Fibroblast of skin of abdomen (primary cell): ENCODE results near the gene HOXB6.
A peak's percentile ranks its signal among the peaks of the same experiment; 100 is the strongest.

Experiments
- DNase-seq: peaks from one replicate; pipeline ENCODE4 v3.0.0-alpha.2; 2013

The HOXB6 gene

DNA sequence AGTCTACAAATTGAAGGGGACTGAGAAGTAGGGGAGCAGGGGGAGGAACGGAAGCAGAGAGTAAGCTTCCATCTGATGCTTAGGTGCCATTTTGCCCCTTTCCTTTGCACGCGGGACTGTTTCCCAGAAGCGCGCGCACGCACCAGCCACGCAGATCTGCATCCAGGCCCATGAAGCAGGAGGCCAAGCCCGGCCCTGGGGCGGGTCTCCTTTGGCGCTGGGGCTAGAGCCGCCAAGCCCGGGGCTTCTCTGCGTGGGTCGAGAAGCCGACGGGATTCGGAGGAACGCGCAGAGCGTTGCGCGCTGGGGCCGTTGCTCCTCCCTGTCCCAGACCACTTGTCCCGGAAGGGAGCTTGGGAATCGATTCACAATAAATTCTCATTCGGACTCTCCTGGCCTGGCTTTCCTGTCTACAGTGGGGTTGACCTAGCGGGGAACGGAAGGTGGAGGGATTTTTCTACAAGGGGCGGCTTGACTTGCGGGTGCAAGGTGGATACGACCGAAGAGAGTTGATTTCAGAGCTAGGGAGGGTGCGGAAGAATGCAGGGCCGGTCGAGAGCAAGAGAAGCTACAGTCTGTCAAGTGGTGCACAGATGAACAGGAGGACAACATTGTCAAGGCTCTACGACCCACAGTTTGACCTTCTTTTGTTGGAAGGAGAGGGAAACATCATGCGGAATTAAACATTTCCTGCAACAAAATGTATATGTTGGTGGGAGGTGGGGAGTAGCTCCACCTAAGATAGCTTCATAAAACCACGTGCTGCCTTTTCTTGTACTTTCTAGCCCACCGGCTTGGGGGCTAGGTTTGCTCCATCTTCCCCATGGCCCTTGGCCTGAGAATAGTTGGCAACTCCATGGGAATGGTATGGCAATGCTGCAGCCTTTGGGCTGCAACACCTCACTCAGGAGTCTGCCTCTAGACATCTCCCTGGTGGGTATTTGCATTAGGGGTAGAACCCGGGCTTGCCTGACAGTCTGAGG is 16.9 kb upstream of the HOXB6 start:
- no peak for DNase-seq

DNA sequence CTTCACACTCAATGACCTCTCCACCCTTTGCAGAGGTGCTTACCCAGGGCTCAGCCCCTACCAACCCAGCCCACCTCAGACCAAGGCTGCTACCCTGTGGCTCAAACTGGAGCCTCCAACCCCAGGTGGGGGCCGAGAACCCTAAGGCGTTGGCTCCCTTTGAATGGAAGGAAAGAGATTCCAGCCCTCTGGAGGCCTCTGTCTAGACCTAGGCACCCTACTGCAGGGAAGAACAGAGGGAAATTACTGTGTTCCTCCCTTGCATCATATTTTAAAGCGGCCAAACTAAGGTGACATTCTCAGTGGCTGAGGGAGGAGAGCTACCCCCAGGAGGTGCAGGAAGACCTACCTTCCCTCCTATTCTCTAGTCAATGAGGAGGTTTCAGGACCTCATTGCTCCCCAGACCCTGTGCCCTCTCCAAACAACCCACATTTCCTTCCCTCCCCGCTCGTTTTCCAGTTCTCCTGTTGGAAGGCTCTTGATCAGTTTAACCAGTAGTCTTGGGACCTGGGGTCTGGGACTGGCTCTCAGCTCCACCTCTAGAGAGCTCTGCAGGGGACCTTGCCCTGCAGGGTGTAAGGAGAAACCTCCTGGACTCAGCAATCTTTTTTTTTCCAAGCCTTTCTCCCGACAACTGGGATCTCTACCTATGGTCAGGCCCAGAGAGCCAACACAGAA is 15.8 kb upstream of the HOXB6 start:
- no peak for DNase-seq

DNA sequence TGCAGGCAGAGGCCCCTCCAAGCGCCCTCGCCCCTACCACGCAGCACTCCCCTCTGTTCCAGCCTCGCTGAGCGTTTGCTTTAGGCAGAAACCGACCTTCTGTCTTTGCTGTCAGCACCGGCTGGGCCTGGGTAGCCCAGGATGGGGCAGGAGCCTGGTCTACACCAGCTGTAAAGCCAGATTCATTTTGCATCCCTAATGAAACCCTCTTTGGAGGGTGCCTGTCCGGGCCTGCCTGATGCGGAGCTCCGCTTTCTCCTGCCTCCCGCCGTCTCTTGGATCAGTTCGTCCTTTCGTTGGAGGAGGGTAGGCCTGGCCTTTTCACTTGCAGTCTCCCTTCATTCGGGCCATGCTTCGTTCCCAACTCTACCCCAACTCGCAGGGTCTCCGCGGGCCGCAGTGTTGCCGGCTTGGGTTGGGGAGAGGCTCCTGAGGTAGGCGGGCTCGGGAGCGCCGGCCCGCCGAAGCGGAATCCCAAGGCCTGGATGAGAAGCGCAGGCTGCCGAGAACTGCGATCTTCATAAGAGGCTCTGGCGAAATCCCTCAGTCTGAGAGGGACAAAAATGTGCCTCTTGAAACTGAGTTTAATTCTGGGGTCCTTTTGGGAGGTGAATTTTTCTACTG is 15.2 kb upstream of the HOXB6 start:
- DNase-seq, result no peak

DNA sequence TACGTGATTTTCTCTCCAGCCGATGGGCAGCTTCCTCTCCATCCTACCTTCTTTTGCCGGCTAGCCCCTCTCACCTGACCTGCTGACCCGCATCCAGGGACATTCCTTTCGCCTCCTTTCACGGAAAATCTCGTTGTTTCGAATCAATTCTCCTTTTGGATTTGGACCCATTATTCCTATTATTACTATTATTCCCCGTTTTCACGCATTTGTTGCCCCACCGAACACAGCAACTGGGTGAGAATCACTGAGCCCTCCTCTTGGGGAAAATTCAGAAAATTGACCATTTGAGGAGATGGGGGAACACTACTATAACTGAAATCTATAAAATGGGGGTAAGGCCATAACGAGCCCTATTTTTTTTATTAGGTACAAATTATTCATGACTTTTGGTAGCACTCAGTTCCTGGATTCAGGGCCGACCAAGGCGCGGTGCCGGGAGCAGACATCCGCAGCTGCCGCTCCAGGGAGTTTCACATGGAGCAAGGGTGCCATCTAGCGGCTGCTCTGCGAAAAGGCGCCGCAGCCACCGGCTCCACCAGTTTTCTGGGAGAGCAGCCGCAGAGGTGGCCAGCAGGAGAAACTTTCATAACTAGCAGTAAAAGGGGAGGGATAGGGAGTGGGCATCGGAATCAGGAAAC is 13.6 kb upstream of the HOXB6 start:
- peak; percentile 83 for DNase-seq

DNA sequence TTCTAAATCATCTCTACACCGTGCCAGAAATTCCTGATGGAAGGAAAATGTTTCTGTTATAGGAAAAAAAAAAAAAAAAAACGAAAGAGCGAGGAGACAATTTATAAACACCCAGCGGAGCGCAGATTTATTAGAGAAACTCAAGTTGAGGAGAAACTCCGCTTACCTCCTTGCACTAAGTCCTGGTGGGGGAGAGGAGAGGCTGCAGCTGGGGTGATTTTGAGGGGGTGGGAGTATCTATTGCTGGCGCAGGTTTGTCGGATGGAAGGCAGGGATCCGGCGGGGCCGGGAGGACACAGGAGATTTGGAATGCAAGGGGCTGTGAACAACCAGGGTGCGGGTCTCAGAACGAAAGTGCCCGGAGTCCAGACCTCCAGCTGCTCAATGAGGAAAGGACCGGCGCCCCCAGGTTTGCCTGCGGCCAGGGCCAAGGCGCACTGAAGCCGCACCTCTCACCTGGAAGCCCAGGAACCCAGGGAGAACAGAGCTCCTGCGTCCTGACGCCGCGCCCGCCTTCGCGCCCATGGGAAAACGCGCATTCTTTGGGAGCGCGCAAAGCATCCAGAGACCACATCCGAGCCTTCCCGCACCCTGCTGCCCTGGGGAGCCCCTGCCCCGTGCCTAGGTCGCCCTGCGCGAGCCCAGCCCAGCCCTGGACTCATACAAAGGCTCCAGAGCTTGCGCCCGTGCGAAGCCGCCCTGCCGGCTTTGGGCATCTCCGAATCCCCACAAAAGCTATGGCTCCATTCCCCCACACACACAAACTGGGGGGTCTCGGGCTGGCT is 12.9 kb upstream of the HOXB6 start:
- no peak for DNase-seq

DNA sequence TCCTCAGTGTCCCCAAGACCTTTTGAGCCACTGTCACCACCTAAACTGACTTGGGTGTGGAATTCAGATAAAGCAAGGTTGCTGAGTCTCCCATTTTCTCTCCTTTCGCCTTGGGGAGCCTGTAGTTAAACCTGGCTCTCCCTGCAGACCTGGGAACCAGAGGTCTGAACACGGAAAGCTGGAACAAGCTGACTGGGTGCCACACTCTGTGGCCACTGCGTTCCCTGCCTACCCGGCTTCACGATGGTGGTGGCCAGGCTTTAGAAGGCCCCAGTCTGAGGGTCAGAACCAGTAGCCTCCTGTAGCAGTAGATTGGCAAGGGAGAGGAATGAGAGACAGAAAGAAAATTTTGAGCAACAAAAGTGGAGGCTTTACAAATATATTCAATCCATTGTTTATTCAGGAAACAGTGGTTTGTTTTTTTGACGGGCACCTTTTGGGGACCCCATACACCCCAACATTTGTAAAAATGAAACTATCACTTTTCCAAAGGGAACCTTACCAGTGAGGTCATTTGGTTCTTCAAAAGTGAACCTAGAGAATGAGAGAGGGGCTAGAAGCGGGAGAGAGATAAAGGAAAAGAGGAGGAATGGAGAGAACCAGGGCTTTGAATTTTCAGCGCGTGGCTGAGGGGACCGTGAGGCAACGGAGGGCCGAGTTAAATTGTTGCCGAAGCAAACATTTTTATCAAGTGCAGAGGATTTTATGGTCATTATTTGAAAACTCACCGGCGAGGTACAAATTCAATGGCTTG is 12.1 kb upstream of the HOXB6 start:
- DNase-seq, result no peak

DNA sequence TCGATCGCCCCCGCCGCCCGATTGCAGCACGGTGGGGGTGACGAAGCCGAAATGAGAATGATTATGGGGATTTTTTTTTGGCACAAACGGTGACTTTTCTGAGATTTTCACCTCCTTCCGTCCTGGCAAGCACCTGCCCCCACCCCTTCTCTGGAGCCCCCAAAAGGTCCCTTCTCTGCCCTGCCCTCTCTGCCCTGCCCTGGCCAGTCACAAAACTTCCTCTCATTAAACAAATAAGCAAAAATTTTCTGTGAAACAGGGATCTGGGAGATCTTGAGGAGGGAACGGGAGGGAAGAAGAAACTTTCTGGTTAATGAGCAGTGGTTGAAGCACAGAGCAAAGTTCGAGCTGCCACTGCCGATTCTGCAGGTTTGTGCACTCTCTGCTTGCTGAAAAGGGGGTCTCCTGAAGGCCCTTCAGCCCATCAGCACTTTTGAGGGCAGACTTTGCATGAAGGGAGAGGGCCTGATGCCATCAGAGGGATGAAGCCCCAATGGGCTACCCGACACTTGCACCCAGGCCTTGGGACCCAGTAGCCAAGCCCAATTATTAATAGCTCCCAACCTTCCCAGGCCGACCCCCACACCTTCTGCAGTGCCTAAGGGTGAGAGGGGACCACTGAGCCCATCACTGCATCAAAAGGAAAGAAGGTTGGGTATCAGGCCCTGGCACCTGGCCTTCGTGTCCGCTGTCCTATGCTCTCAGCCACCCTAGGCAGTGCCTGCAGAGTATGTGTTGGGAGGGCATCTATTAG is 11.4 kb upstream of the HOXB6 start:
- DNase-seq, result no peak

DNA sequence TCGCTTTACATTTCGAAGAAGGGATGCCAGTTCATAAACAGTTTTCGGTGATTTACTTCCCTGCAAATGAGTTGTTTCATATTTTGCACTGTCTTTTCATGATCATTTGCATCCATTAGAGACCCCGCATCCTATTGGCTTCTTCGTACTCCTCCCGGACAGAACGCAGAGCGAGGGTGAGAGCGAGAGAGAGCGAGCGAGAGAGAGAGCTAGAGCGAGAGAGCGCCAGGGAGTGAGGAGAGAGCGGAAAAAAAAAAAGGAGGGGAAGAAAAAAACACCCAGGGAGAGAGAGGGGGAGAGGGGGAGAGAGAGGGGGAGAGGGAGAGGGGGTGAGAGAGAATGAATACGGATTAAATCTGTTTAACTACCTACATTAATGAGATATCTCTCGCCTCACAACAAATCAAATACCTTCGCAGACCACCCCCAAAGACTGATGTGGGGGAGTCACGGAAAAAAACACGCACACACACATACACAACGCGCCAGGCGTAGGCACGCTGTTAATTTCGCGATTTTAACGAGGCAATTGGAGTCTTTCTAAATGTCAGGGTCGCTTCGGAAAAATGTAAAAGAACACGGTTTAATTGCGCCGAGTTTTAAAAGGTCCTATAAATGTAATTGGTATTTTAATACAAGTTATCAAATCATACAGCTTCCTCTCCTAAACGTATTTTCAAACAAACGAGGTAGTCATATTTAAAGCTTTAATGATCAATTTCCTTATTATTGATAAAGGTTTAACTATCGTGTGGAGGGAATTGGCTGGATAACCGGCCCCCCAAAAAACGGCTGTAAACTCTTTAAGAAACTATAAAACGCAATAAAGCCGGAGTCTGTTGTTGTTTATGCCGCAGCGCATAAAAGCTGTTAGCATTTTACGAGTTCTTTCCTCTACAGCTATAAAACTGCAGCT is 10.5 kb upstream of the HOXB6 start, which contains the start of gene HOXB8:
Gene HOXB8, minus strand, starts transcription at position 246 of the 916 bp plus-strand sequence. CDS start 588 bp downstream, outside the sequence.
- peak; percentile 67 for DNase-seq

DNA sequence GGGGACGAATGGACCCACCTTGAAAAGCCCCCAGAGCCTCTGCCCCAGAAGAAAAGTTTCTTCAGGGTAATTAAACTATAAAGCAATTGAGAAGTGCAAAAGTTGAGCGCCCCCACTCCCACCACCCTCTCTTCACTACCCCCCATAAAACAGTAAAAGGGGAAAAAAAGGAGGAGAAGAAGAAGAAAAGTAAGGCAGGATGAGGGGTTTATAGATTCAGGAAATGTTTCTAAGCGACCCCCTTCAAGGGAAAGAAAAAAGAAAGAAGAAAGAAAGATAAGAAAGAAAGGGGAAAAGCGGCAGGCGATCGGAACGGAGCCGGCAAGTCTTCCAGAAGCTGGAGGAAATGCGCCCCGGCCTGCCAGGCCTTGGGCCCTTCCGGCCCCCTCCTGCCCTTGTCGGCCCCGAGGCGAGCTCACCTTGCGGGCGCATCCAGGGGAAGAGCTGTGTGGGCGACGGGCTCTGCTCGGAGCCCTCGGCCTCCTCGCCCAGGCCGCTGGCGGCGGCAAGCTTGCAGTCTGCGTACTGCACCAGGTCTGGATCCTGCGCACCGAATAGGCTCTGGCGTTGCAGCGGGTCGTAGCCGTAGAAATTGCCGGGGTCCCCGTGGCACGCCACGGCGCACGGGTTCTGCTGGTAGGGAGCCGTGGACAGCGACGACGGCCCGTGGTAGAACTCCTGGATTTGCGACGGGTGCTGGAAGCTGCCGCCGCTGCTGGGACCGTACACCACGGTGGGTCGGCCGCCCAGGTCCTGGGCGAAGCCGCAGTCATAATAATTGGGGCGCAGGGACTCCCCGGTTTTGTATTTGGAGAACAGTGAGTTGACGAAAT is 9.3 kb upstream of the HOXB6 start:
- DNase-seq, result no peak

DNA sequence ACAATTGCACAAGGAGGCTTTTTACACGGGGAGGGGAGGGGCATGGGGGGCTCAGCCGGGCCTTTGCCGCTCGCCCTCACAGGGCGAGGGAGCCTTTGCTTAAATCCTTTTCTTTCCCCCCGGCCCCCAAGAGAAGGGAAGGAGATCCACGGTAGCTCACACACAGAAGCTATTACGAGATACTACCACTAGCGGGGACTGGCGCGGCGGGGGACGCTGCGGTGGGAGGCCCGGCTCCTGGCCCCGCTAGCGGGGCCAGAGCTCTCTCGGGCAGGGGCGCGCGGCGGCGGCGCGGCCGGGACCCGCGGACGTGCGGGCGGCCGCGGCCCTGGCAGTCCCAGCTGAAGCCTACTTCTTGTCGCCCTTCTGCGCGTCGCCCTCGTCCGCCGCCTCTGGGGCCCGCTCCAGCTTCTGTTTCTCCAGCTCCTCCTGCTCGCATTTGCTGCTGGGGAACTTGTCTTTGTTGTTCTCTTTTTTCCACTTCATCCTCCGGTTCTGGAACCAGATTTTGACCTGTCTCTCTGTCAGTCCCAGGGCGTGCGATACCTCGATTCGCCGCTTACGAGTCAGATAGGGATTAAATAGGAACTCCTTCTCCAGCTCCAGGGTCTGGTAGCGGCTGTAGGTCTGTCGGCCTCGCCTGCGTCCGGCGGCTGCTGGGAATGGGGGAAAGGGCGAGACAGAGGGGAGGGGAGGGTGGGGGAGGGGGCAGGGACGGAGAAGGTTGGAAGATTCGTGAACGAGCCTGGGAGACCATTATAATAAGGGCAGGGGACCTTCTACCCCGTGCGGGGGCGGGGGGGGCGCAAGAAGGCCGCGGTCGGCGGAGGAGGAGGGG is 8.3 kb upstream of the HOXB6 start:
- no peak for DNase-seq

DNA sequence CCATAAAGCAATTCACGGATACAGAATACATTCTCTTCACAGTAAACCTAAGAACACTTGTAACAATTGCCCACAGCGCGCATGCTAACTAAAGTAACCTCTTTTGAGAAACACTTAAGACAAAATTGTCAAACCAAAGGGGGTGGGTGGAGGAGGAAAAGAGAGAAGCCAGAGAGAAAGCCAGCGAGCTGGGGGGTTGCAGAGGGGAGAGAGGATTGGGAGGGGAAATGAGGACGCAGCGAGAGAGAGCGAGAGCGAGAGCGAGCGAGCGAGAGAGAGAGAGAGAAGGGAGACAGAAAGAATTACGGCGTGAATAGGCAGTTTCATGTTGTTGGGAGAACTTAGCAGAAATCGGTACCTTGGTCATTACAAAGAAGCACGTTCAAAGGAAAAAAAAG is 7.7 kb upstream of the HOXB6 start:
- peak; percentile 78 for DNase-seq

DNA sequence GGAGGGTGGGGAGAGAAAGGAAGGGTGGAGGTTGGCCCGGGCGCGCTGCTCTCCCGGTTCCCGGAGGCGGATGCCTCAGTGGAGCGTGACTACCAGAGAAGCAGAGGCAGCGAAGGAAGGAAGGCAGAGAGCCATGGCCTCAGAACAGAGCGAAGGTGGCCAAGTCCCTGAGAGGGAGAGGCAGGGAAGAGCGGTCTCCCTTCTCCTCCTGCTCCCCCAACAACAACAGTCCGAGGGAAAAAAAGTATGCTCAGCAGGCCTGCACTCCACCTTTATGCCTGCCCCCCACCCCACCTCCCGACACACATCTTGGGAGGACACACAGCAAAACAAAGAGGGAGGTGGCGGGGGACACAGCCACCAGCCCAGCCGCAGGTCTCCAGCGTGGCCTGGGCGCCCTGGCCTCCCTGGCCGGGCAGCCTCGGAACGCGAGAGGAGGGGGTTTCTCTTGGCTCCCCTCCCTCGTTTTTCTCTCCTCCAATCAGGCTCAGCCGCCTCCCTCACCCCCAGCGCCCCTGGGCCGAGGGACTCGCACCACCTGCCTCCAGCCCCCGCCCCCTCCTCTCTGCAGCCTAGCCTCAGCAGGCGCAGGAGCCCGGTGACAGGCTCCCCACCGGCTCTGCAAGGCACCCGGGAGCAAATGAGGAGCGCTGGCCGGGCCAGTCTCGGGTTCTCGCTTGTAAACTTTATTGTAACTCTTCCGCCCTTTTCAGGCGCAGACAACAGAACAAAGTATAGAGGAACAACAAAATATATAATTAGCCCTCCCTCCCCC is 7.1 kb upstream of the HOXB6 start:
- no peak for DNase-seq

DNA sequence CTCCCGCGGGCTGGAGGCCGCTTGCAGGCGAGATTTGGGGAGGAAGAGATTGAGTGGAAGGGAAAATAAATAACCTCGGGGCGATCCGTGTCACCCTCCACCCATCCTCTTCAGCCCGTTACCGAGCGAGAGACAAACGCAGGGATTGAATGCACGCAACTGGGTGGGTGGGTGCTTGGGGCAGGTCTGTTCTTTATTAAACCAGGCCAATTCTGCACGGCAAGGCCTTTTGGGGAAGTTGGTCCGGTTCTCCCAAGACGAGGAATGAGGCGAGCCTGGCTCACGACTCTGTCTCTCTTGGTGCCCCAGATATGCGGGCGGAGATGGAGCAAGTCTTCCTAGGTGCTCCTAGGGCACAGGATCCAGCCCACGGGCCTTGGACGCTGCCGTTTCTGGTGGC is 6.4 kb upstream of the HOXB6 start:
- DNase-seq, result no peak

DNA sequence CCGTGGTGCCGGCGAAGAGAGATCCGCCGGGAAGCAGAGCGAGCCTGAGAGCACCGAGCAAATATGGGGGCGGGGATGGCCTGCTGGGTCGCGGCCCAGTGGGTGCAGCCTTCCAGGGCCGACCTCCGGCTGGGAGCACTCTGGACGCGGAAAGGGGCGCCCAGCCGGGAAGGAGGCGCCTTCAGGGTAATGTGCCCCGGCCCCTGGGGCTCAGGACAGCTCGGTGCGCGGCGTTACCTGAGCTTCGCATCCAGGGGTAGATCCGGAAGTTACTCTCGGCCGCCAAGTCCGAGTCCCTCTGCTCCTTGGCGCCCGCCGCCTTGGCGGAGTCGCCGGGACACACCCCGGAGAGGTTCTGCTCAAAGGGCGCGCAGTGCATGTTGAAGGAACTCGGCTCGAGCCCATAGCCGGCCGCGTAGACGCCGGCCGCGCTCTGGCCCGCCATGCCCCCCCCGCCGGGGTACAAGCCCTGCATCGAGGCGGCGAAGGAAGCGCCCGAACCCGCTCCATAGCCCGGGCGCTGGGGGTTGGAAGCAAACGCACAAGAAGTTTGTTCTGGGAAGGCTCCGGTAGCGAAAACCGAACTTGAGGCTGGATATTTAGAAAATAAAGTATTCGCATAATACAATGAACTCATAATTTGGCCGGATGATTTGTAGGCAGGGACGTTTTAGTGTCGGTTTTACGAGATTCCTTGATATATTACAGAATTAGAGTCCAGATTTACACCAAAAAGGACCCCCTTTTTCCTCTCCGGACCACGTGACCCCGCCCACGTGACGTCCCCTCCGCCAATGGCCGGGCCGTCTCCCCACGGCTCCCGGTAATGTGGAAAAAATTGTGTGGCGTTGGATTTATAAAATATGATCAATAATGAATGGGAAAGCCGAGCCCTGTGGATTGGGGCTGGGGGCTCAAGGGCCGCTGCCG is 5.8 kb upstream of the HOXB6 start, which contains the start of gene HOXB7:
Gene HOXB7, minus strand, starts transcription at position 736 of the 930 bp plus-strand sequence. Its CDS starts 99 bp downstream, at position 637.
- DNase-seq, result peak; percentile 80

DNA sequence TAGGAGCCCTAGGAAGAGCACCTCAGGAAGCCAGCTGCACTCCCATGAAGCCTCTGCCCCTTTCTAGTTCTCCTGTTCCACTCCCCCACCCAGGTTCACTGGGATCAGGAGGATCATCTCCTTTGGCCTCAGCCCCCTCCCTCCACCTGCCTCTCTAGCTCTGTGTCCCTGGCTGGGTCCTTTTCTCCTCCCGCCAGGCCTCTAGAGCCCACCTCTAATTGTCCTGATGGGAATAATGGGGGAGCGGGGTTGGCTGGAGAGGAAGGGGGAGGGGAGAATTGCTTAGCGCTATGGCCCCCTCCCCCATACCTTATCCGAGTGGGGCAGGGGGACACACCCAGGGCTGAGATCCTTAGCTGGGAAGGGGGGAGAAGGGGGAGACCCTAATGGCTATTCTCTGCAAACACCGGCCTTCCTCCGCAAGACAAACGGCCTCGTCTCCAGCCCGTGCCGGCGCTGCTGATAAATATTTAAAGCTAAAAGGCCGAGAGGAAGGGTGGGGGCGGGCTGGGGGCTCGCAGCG is 5.0 kb upstream of the HOXB6 start:
- DNase-seq, result no peak
